Lower leg skin (tissue), 4 donors: Measurements from ENCODE around the gene ARMS2. TPM values are rescaled to one million over a fixed set of nuclear protein-coding genes. Genes with fewer than 3 reads are reported as not detected.

Source experiments
- DNase-seq, 2 donors: peaks; one replicate each; pipeline ENCODE4 v3.0.0-alpha.2; 2019; ENCODE audit warnings: low spot score in 2 of 2
- H3K4me3 ChIP-seq: fragments of 200-600 bp; sonication (generic); 2 replicates; pipeline ENCODE4 v1.5.1; 2017; ENCODE audit warnings: mild to moderate bottlenecking, low read depth; ENCODE audit not compliant: poor library complexity, severe bottlenecking
- CTCF ChIP-seq, 3 donors: fragments of 450-650 bp; IDR thresholded peaks; one replicate each; pipeline ENCODE4 v1.5.1; 2016; ENCODE audit warnings: antibody characterized with exemption in 3 of 3, mild to moderate bottlenecking in 3 of 3, moderate library complexity in 2 of 3
- POLR2A ChIP-seq, 2 donors: fragments of 450-650 bp; IDR thresholded peaks; one replicate each; pipeline ENCODE4 v1.6.1; 2016 to 2017; ENCODE audit warnings: antibody characterized with exemption in 2 of 2, mild to moderate bottlenecking in 1 of 2, moderate library complexity in 1 of 2
- WGBS, 2 donors: methylation state at CpG; one replicate each; pipeline ENCODE4 v1.1.5; 2018; 5-methylcytosine and 5-hydroxymethylcytosine counted together
- intact Hi-C: fragments of 100-400 bp; cut with DNase I; formaldehyde crosslinking; loops from one replicate; pipeline ENCODE4 v1.15.0; 2023; ENCODE audit warnings: low total_unique reads
- total RNA-seq, 4 donors: library from RNA; depleted of rRNA; stranded (reverse); fragments of >200 nt; gene quantifications; one replicate each; pipeline ENCODE4 v1.1.0, GENCODE V29; 2016

The ARMS2 gene
- total RNA-seq, 4 donors from 2014 or later, result not detected

GRCh38 chr10:122454071-122454470 is 382 bp upstream of the ARMS2 start:
- no peak overlapping the region for H3K4me3 ChIP-seq
- 96 to 98% methylated on average over 3 of the region's 3 CpGs for WGBS, 2 donors
- DNase-seq, result no peak
- no peak for TF ChIP-seq POLR2A (IDR thresholded peaks at IDR 0.05)
- TF ChIP-seq CTCF (IDR thresholded peaks at IDR 0.05), result no peak
- intact Hi-C loops, result loop anchor here (10.0 kb wide), 1 partner anchor 111 kb away; the partner anchor contains the start of gene DMBT1

DNA sequence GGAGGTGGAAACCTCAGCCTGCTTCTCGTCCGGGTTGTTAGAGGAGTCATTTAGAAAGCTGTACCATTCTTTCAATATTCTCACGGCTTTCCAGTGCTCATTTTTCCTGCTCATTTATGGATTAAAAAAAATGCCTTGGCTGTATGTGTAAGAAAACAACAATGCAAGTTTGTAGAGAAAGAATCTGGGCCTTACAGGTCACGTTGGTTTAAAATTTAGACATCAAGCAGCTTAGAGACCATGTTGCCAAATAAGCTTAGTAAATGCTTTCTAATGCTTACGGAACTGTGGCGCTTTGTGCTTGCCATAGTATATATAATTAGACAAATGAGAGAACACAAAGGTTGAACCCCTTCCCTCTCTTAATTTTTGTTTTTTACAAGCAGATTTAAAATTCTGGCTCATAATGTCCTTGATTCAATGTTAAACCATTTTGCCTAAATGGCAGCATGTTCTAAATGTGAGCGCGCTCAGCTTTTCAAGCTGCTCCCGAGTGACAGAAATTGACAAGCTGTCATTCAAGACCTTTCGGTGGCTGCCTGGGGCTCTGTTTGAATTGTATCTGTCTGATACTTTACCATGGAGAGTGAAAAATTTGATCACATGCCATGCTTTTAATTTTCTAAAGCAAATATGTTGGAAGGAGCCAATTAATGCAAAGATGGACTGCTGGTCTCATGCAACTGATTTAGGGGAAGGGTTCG is 1.1 kb downstream of the ARMS2 start:
- DNase-seq, result no peak
- no peak overlapping the region for H3K4me3 ChIP-seq
- intact Hi-C loops, result loop anchor here (10.0 kb wide), 1 partner anchor 109 kb away; the partner anchor contains the start of gene DMBT1
- WGBS, 2 donors, result 87 to 88% methylated on average over 11 of the region's 11 CpGs
- TF ChIP-seq POLR2A (IDR thresholded peaks at IDR 0.05) (no peak), CTCF (IDR thresholded peaks at IDR 0.05) (no peak)

DNA sequence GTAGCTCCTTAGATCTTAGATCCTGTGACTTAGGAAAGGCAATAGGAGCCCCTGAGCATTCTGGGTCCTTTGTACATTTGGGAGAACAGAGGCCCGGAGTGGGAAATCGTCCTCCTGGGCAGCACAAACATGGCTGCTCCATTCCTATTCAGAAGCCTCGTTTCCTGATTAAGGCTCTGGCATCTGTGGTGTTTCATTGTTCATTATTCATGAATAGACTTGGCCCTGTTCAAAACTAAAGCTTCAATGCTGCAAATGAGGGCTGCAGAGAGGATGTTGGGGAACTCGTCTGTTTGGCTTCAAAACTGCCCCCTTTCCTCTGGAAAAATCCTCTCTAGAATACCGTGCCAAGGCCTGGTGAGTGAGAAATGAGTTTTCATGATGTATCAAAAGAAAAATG is 3.5 kb downstream of the ARMS2 start:
- TF ChIP-seq POLR2A (IDR thresholded peaks at IDR 0.05), result no peak
- WGBS, 2 donors, result 56 to 77% methylated on average over 5 of the region's 5 CpGs
- DNase-seq, result no peak
- intact Hi-C loops, result loop anchor here (10.0 kb wide), 1 partner anchor 107 kb away; the partner anchor contains the start of gene DMBT1
- no peak overlapping the region for H3K4me3 ChIP-seq

DNA sequence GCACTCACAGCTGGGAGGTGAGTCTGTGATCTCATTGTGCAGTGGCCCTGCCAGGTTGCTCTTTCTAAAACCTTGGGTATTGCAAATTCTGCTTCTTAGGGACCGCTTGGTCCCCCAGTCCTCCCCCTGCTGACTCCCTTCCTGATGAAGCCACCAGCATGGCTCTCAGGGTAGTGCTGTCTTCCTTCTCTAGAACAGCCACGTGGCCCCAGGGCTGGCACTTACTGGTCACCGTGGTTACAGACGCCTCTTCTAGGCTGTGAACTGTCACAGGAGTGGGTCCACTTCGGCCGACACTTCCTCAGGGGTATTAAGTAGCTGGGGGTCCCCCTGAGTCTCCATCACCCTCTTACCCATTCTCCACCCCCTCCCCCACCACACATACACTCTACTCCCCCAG is 4.2 kb downstream of the ARMS2 start:
- no peak overlapping the region for H3K4me3 ChIP-seq
- WGBS, 2 donors, result 83 to 90% methylated on average over 6 of the region's 6 CpGs
- no peak for DNase-seq
- TF ChIP-seq POLR2A (IDR thresholded peaks at IDR 0.05), result no peak
- intact Hi-C loops, result loop anchor here (10.0 kb wide), 1 partner anchor 106 kb away; the partner anchor contains the start of gene DMBT1

DNA sequence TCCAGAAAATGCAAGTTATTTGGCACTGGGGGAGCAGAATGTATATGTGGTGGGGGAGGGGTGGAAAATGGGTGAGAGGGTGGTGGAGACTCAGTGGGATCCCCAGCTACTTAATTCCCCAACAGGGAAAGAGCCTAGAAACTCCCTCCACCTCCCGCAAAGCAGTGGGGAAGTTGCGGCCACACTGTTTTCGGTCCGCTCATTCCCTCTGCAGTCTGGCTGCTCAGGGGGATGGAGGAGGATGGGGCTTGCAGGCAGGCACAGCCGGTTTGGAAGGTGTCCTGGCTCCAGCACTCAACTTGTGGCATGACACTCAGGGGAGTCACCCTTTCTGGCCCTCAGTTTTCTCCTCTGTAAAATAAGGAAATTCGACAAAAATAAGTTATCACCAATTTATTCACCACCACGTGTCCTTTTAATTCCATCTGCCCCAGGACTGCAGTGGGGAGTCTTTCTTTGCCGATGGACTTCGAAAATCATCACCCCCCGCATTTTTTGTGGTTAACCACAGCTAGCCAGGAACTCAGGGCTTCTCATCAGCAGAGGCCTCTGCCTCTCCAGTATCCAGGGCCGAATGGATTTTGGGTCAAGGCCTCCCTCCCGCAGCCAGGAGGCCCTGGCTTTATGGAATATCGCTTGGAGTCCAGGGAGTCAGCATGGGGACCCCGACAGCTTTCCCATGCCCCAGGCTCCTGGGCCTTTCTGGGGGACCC is 5.3 kb downstream of the ARMS2 start:
- no peak overlapping the region for H3K4me3 ChIP-seq
- intact Hi-C loops, result loop anchor here (10.0 kb wide), 1 partner anchor 105 kb away; the partner anchor contains the start of gene DMBT1
- DNase-seq, result peak in 1 of 2 donors; percentile 76
- TF ChIP-seq CTCF (IDR thresholded peaks at IDR 0.05) (no peak), POLR2A (IDR thresholded peaks at IDR 0.05) (no peak)
- WGBS, 2 donors, result 85 to 86% methylated on average over 14 of the region's 14 CpGs

DNA sequence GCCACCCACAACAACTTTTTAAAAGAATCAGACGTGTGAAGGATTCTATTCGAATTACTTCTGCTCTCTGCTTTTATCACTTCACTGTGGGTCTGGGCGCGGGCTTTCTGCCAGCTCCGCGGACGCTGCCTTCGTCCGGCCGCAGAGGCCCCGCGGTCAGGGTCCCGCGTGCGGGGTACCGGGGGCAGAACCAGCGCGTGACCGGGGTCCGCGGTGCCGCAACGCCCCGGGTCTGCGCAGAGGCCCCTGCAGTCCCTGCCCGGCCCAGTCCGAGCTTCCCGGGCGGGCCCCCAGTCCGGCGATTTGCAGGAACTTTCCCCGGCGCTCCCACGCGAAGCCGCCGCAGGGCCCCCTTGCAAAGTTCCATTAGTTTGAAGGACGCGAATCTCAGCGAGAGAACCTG is 6.4 kb downstream of the ARMS2 start:
- TF ChIP-seq CTCF (IDR thresholded peaks at IDR 0.05) (no peak), POLR2A (IDR thresholded peaks at IDR 0.05) (no peak)
- 0 to 2% methylated on average over 26 to 32 of the region's 40 CpGs for WGBS, 2 donors
- peak overlapping the region; percentile 33 for H3K4me3 ChIP-seq
- intact Hi-C loops, result no loop called here
- DNase-seq, result peak in 1 of 2 donors; percentile 88
